ENCODE data around the gene TMA7B. TPM values are rescaled to one million over a fixed set of nuclear protein-coding genes. Genes with fewer than 3 reads are reported as not detected.

Gene TMA7B
- total and polyA plus RNA-seq, 9 donors, result 0.04 to 0.12 (median 0.10) TPM; not detected in 6

GRCh38 chr22:39932918-39933649 lies 27.1 kb upstream of the TMA7B start:
- no peaks in the 10 kb centered on the region for H3K9me3 ChIP-seq (replicated peaks; ENCODE audit: control insufficient read depth, low read depth, low read length)
- WGBS (ENCODE audit: insufficient coverage), result 69% methylated on average over 6 of the region's 7 CpGs
- DNase-seq, result no peak
- H3K27ac ChIP-seq (ENCODE audit: low read length), result no peak overlapping the region
- no peak overlapping the region for H3K4me3 ChIP-seq (ENCODE audit: low read length)
- H3K4me1 ChIP-seq (ENCODE audit: control insufficient read depth, insufficient read depth, low read length), result no peaks in the 10 kb centered on the region
- H3K36me3 ChIP-seq (ENCODE audit: control insufficient read depth, insufficient read depth, low read length), result no peaks in the 10 kb centered on the region
- H3K27me3 ChIP-seq (ENCODE audit: control insufficient read depth, insufficient read depth, low read length), result peaks cover 23% of the 10 kb centered on the region

- Histone ChIP-seq H3K27ac (ENCODE audit: low read length) (no peak overlapping the region), H3K4me1 (ENCODE audit: control insufficient read depth, insufficient read depth, low read length) (no peaks in the 10 kb centered on the region), H3K27me3 (ENCODE audit: control insufficient read depth, insufficient read depth, low read length) (peaks cover 29% of the 10 kb centered on the region), H3K4me3 (ENCODE audit: low read length) (no peak overlapping the region), H3K9me3 (replicated peaks; ENCODE audit: control insufficient read depth, low read depth, low read length) (no peaks in the 10 kb centered on the region), H3K36me3 (ENCODE audit: control insufficient read depth, insufficient read depth, low read length) (no peaks in the 10 kb centered on the region)
- DNase-seq, result no peak
- WGBS (ENCODE audit: insufficient coverage), result 90% methylated on average over 3 of the region's 8 CpGs
Observed at GRCh38 chr22:39933741-39934140, 26.5 kb upstream of the TMA7B start.

- WGBS (ENCODE audit: insufficient coverage), result 100% methylated on average over 1 of the region's 4 CpGs
- no peaks in the 10 kb centered on the region for H3K9me3 ChIP-seq (replicated peaks; ENCODE audit: control insufficient read depth, low read depth, low read length)
- H3K27me3 ChIP-seq (ENCODE audit: control insufficient read depth, insufficient read depth, low read length), result peaks cover 30% of the 10 kb centered on the region
- H3K36me3 ChIP-seq (ENCODE audit: control insufficient read depth, insufficient read depth, low read length), result no peaks in the 10 kb centered on the region
- H3K27ac ChIP-seq (ENCODE audit: low read length), result no peak overlapping the region
- DNase-seq, result no peak
- H3K4me3 ChIP-seq (ENCODE audit: low read length), result no peak overlapping the region
- no peaks in the 10 kb centered on the region for H3K4me1 ChIP-seq (ENCODE audit: control insufficient read depth, insufficient read depth, low read length)
Observed at GRCh38 chr22:39935116-39935515, 25.1 kb upstream of the TMA7B start.

DNA sequence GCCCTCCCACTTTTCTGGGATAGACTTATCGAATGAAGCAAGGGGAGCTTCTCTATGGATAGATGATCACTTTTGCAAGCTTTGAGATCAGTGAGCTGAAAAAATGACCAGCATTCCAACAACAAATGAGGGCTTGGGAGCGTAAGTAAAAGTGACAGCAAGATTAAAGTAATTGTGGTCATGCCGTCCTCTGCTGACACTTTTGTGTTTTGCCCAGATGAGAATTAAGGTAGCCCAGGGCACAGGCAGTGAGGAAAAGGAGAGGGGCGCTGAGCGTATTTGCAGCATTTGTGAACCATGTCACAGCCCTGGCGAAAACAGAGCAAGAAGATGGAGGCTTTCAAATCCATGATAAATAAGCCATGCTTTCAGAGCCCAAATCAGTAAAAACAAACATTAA lies 24.6 kb upstream of the TMA7B start:
- H3K27ac ChIP-seq (ENCODE audit: low read length), result no peak overlapping the region
- peaks cover 29% of the 10 kb centered on the region for H3K27me3 ChIP-seq (ENCODE audit: control insufficient read depth, insufficient read depth, low read length)
- 48% methylated on average over 5 of the region's 6 CpGs for WGBS (ENCODE audit: insufficient coverage)

GRCh38 chr22:39936523-39937145 lies 23.6 kb upstream of the TMA7B start:
- Histone ChIP-seq H3K4me1 (ENCODE audit: control insufficient read depth, insufficient read depth, low read length) (no peaks in the 10 kb centered on the region), H3K9me3 (replicated peaks; ENCODE audit: control insufficient read depth, low read depth, low read length) (no peaks in the 10 kb centered on the region), H3K4me3 (ENCODE audit: low read length) (no peak overlapping the region), H3K36me3 (ENCODE audit: control insufficient read depth, insufficient read depth, low read length) (no peaks in the 10 kb centered on the region), H3K27ac (ENCODE audit: low read length) (no peak overlapping the region), H3K27me3 (ENCODE audit: control insufficient read depth, insufficient read depth, low read length) (peaks cover 25% of the 10 kb centered on the region)
- DNase-seq, result no peak
- WGBS (ENCODE audit: insufficient coverage), result 71% methylated on average over 5 of the region's 6 CpGs

More for the DNA sequence above, 24.6 kb upstream of the TMA7B start:
- no peaks in the 10 kb centered on the region for H3K9me3 ChIP-seq (replicated peaks; ENCODE audit: control insufficient read depth, low read depth, low read length)
- H3K4me1 ChIP-seq (ENCODE audit: control insufficient read depth, insufficient read depth, low read length), result no peaks in the 10 kb centered on the region
- no peaks in the 10 kb centered on the region for H3K36me3 ChIP-seq (ENCODE audit: control insufficient read depth, insufficient read depth, low read length)
- H3K4me3 ChIP-seq (ENCODE audit: low read length), result no peak overlapping the region
- DNase-seq, result no peak

- Histone ChIP-seq H3K27ac (ENCODE audit: low read length) (no peak overlapping the region), H3K27me3 (ENCODE audit: control insufficient read depth, insufficient read depth, low read length) (peaks cover 25% of the 10 kb centered on the region), H3K9me3 (replicated peaks; ENCODE audit: control insufficient read depth, low read depth, low read length) (no peaks in the 10 kb centered on the region), H3K36me3 (ENCODE audit: control insufficient read depth, insufficient read depth, low read length) (no peaks in the 10 kb centered on the region), H3K4me1 (ENCODE audit: control insufficient read depth, insufficient read depth, low read length) (no peaks in the 10 kb centered on the region), H3K4me3 (ENCODE audit: low read length) (no peak overlapping the region)
- WGBS (ENCODE audit: insufficient coverage), result no CpG with 5 or more reads among the region's 3 CpGs
- DNase-seq, result no peak
Observed at GRCh38 chr22:39937906-39938305, 22.3 kb upstream of the TMA7B start.

GRCh38 chr22:39938509-39939111 lies 21.6 kb upstream of the TMA7B start:
- H3K4me1 ChIP-seq (ENCODE audit: control insufficient read depth, insufficient read depth, low read length), result no peaks in the 10 kb centered on the region
- no peak for DNase-seq
- H3K36me3 ChIP-seq (ENCODE audit: control insufficient read depth, insufficient read depth, low read length), result no peaks in the 10 kb centered on the region
- H3K4me3 ChIP-seq (ENCODE audit: low read length), result no peak overlapping the region
- H3K9me3 ChIP-seq (replicated peaks; ENCODE audit: control insufficient read depth, low read depth, low read length), result no peaks in the 10 kb centered on the region
- WGBS (ENCODE audit: insufficient coverage), result 78% methylated on average over 9 of the region's 14 CpGs
- no peak overlapping the region for H3K27ac ChIP-seq (ENCODE audit: low read length)
- H3K27me3 ChIP-seq (ENCODE audit: control insufficient read depth, insufficient read depth, low read length), result peaks cover 24% of the 10 kb centered on the region

- no peaks in the 10 kb centered on the region for H3K9me3 ChIP-seq (replicated peaks; ENCODE audit: control insufficient read depth, low read depth, low read length)
- no peak for DNase-seq
- WGBS (ENCODE audit: insufficient coverage), result no CpG with 5 or more reads among the region's 3 CpGs
- no peak overlapping the region for H3K27ac ChIP-seq (ENCODE audit: low read length)
- no peaks in the 10 kb centered on the region for H3K36me3 ChIP-seq (ENCODE audit: control insufficient read depth, insufficient read depth, low read length)
- H3K4me1 ChIP-seq (ENCODE audit: control insufficient read depth, insufficient read depth, low read length), result no peaks in the 10 kb centered on the region
- peaks cover 15% of the 10 kb centered on the region for H3K27me3 ChIP-seq (ENCODE audit: control insufficient read depth, insufficient read depth, low read length)
- no peak overlapping the region for H3K4me3 ChIP-seq (ENCODE audit: low read length)
Observed at GRCh38 chr22:39939830-39940229, 20.4 kb upstream of the TMA7B start.

DNA sequence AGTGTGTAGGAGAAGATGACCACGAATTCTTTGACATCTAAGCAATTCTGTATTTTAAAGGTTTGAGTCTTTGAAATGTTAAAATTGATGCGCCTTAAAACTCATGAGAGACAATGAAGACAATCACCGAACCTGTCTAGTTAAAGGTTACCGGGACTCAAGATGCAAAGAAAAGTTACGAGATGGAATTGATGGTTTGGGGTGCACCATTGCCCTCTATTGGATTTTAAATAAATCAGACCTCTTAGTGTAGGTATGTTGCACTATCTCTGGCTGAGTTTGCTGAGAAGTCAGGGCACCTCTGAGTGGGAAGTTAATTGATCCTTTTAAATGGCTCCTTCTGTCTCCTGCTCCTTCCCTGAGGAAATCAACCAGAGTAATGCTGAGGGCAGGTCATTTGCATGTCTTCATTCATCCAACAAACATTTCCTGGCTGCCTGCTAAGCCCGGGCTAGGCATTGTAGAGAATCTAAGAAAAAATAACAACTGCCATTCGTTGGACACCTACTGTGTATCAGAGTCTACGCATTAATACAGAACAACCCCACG lies 19.4 kb upstream of the TMA7B start:
- 52% methylated on average over 7 of the region's 9 CpGs for WGBS (ENCODE audit: insufficient coverage)
- Histone ChIP-seq H3K4me3 (ENCODE audit: low read length) (no peak overlapping the region), H3K9me3 (replicated peaks; ENCODE audit: control insufficient read depth, low read depth, low read length) (no peaks in the 10 kb centered on the region), H3K4me1 (ENCODE audit: control insufficient read depth, insufficient read depth, low read length) (no peaks in the 10 kb centered on the region), H3K27me3 (ENCODE audit: control insufficient read depth, insufficient read depth, low read length) (peaks cover 13% of the 10 kb centered on the region), H3K36me3 (ENCODE audit: control insufficient read depth, insufficient read depth, low read length) (no peaks in the 10 kb centered on the region), H3K27ac (ENCODE audit: low read length) (no peak overlapping the region)
- no peak for DNase-seq

- Histone ChIP-seq H3K4me3 (ENCODE audit: low read length) (no peak overlapping the region), H3K27me3 (ENCODE audit: control insufficient read depth, insufficient read depth, low read length) (peaks cover 13% of the 10 kb centered on the region), H3K36me3 (ENCODE audit: control insufficient read depth, insufficient read depth, low read length) (no peaks in the 10 kb centered on the region), H3K9me3 (replicated peaks; ENCODE audit: control insufficient read depth, low read depth, low read length) (no peaks in the 10 kb centered on the region), H3K4me1 (ENCODE audit: control insufficient read depth, insufficient read depth, low read length) (peaks cover 2% of the 10 kb centered on the region), H3K27ac (ENCODE audit: low read length) (no peak overlapping the region)
- no peak for DNase-seq
- no CpG with 5 or more reads among the region's 2 CpGs for WGBS (ENCODE audit: insufficient coverage)
Observed at GRCh38 chr22:39941601-39942000, 18.6 kb upstream of the TMA7B start.

All from muscle of leg (tissue), 11 donors.